Thyroid gland (tissue), 4 donors: ENCODE measurements around the gene KRTAP16-1.
"Not testable (repeated sequence)": the region's sequence is repeated elsewhere in the genome, so short reads cannot be mapped to it uniquely, and the experiment has no call there.

Experiments used
- CTCF ChIP-seq, 6 experiments: fragments of 200-600 bp in 3 of 6; fragments of 450-650 bp in 3 of 6; sonication (generic) in 3 of 6; IDR thresholded peaks; one replicate each; pipeline ENCODE4 v1.5.1; 2016 to 2019; ENCODE audit warnings: antibody characterized with exemption in 6 of 6, mild to moderate bottlenecking in 2 of 6, inconsistent platforms in 1 of 6, moderate library complexity in 1 of 6
- POLR2A ChIP-seq, 2 donors: fragments of 450-650 bp; IDR thresholded peaks; one replicate each; pipeline ENCODE4 v1.6.1; 2017; ENCODE audit warnings: antibody characterized with exemption in 2 of 2, mild to moderate bottlenecking in 2 of 2, moderate library complexity in 1 of 2

DNA sequence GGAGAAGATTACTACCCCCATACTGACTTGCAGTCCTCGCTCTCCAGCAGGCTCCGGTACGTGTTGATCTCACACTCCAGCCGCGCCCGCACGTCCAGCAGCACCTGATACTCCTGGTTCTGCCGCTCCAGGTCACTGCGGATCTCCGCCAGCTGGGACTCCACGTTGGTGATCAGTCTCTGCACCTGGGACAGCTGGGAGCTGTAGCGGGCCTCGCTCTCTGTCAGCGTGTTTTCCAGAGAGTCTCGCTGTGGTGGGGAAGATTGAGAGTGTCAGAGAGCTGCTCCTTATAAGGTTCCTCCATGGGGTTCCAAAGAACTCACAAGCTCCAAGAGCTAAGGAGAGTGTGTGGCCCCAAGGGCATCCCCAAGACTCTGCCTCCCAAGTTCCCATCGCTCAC lies 37.3 kb upstream of the KRTAP16-1 start:
- TF ChIP-seq CTCF, POLR2A (IDR thresholded peaks at IDR 0.05): not testable (repeated sequence)
